ENCODE results near the gene KCNQ1.
"Not testable (repeated sequence)": the region's sequence is repeated elsewhere in the genome, so short reads cannot be mapped to it uniquely, and the experiment has no call there.

Gene KCNQ1

DNA sequence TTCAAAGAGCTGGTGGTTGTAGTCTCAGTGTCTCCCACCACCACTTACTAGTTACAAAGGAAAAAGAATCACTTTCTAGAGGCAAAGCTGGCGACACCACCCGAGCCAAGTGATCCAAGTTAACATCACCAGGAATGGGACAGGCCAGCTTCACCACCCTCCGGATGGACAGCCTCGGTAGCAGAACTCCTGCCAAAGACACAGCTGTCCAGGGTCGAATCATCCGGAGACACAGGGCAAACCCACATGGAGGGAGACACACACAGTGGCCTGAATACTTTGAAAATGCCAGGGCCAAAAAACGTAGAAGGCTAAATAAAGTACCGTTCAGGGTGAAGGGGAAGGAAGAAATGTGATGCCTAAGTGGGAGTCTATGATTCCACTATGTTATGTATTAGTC is 33.1 kb downstream of the KCNQ1 start:
- DNase-seq = no peak

DNA sequence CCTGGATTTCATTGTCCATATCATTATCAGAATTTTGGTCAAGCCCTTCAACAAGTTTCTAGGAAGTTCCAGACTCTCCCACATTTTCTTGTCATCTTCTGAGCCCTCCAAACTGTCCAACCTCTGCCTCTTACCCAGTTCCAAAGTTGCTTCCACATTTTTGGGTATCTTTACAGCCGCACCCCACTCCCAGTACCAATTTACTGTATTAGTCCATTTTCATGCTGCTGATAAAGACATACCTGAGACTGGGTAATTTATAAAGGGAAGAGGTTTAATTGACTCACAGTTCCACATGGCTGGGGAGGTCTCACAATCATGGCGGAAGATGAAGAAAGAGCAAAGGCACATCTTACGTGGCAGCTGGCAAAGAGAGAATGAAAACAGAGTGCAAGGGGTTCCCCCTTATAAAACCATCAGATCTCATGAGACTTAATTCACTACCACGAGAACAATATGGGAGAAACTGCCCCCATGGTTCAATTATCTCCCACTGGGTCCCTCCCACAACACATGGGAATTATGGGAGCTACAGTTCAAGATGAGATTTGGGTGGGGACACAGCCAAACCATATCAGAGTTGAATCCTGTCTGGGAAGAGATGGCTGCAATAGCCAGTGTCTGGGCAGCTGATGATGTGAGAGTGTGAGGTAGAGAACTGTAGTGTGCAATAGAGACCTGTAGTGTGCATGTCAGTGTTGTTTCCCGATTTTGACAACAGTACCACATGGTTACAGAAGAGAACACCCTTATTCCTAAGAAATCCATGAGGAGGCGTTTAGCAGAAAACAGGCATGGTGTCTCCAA is 35.5 kb downstream of the KCNQ1 start:
- DNase-seq = not testable (repeated sequence)

DNA sequence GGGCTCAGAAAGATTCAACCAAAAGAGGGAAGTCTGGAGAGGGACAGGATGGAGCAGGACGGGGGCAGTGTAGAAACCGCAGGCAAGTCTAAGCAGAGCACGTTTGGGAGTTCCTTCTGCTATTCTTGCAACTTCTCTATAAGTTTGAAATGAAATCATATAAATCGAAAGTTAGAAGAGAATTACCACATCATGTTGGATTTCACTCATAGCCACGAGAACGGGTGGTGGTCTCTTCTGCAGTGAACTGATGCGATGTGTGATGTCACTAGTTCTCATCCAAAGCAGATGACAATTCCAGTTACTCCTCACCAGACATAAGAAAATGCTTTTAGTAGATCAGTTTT is 36.0 kb downstream of the KCNQ1 start:
- DNase-seq = peak; percentile 50

- no peak for DNase-seq
Measured at GRCh38 chr11:2481253-2481652, 36.4 kb downstream of the KCNQ1 start.

- DNase-seq = no peak
Measured at GRCh38 chr11:2482204-2482603, 37.4 kb downstream of the KCNQ1 start.

DNA sequence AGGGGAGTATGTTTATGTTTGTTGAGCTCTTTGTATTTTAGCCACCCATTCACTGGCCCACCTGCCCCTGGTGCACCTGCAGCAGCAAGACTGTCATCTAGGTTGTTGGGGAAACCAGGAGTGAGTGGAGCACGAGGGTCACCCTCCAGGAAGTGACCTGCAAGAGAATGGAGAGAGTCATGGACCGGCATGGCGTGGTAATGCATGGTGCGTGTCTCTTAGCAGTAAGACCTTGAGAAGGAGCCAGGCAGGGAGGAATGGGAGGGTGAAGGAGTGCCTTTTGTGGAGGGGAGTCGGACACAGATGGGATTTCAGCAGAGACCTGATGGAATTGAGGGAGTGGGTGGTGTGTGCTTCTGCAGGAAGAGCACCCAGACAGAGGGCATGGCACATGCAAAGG is 37.9 kb downstream of the KCNQ1 start:
- no peak for DNase-seq

- no peak for DNase-seq
Measured at GRCh38 chr11:2483426-2483825, 38.6 kb downstream of the KCNQ1 start.

DNA sequence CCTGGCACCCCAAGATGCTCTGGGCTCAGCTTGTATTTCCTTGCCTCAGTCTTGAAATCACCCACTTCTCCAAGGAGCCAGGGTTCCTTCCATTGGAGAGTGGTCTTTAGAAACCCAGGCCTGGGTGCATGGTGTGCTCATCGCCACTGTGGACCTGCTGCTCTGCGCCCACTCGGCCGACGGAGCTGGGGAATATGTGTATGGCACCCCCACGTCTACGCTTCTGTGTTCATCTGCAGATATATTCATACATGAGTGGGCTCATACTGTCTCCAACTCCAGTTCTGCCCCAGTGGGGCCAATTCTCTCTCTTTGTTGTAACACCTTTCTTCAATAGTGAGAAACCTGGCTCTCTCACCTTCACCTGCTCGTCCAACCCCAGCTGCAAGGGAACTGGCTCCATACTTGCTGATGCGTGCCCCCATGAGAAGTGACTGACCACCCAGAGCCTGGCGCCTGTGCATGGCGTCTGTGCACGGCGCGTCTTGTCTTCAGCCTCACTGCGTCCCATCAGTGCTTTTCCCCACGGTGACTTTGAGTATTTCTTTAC is 39.8 kb downstream of the KCNQ1 start:
- DNase-seq = no peak

- no peak for DNase-seq
Measured at GRCh38 chr11:2488004-2488403, 43.2 kb downstream of the KCNQ1 start.

DNA sequence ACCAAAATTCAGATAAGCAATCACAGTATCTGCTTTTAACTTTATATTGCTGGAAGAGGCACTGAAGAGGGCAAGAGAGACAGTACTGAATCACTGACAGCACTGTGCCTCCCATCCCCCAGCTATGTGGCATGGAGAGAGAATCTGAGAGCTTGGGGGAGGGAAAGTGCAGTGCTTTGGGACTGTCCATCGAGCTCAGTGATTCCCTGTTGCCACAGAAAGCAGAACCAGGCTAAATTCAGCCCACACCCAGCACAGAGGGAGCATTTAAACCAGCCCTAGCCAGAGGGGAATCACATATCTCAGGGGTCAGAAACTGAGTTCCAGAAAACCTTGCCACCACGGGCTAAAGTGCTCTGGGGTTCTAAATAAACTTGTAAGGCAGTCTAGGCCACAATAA is 44.3 kb downstream of the KCNQ1 start:
- no peak for DNase-seq

DNA sequence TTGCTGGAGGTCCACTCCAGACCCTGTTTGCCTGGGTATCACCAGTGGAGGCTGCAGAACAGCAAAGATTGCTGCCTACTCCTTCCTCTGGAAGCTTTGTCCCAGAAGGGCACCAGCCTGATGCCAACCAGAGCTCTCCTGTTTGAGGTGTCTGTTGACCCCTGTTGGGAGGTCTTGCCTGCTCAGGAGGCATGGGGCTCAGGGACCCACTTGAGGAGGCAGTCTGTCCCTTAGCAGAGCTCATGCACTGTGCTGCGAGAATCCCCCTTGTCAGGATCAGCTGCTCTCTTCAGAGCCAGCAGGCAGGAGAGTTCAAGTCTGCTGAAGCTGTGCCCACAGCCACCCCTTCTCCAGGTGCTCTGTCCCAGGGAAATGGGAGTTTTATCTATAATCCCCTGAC is 53.1 kb downstream of the KCNQ1 start:
- peak; percentile 11 for DNase-seq

DNA sequence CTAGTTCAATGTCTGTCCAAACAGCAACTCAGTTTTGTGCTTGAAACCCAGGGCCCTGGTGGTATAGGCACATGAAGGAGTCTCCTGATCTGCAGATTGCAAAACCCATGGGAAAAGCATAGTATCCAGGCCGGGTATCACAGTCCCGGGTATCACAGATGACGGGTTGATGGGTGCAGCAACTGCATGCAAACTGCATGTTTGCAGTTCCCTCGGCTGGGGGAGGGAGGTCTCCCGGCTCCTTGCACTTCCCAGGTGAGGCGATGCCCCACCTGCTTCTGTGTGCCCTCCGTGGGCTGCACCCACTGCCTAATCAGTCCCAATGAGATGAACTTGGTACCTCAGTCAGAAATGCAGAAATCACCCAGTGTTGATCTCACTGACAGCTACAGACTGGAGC is 53.9 kb downstream of the KCNQ1 start:
- no peak for DNase-seq

- DNase-seq = peak; percentile 1
Measured at GRCh38 chr11:2507212-2507901, 62.5 kb downstream of the KCNQ1 start.

- peak; percentile 7 for DNase-seq
Measured at GRCh38 chr11:2507945-2508749, 63.3 kb downstream of the KCNQ1 start.

- peak; percentile 2 for DNase-seq
Measured at GRCh38 chr11:2508793-2509192, 64.0 kb downstream of the KCNQ1 start.

DNA sequence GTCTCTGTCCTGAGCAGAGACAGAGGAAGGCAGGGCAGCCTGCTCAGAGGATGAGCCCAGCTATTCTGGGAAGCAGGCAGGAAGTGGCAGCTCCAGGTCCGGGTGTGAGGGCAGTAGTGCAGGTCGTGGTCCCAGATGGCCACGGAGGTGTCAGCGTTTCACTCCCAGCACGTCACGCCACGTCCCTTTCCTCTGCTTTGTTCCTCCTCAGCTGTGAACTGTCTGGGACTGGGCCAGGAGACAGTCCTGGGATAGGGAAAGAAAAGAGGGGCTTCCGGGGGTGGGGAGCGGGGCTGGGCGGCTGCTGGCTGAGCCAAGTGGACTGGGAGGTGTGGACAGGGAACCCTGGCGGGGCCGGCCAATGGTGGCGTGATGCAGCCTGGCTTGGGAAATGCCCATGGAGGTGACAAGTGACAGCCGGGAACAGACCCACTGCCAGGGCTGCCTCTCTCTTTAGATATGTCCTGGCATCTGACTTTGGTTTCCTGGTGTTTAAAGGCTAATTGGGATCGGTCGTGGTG is 64.7 kb downstream of the KCNQ1 start:
- DNase-seq = peak; percentile 9

GRCh38 chr11:2510626-2511402 is 66.0 kb downstream of the KCNQ1 start:
- peak; percentile 13 for DNase-seq

DNA sequence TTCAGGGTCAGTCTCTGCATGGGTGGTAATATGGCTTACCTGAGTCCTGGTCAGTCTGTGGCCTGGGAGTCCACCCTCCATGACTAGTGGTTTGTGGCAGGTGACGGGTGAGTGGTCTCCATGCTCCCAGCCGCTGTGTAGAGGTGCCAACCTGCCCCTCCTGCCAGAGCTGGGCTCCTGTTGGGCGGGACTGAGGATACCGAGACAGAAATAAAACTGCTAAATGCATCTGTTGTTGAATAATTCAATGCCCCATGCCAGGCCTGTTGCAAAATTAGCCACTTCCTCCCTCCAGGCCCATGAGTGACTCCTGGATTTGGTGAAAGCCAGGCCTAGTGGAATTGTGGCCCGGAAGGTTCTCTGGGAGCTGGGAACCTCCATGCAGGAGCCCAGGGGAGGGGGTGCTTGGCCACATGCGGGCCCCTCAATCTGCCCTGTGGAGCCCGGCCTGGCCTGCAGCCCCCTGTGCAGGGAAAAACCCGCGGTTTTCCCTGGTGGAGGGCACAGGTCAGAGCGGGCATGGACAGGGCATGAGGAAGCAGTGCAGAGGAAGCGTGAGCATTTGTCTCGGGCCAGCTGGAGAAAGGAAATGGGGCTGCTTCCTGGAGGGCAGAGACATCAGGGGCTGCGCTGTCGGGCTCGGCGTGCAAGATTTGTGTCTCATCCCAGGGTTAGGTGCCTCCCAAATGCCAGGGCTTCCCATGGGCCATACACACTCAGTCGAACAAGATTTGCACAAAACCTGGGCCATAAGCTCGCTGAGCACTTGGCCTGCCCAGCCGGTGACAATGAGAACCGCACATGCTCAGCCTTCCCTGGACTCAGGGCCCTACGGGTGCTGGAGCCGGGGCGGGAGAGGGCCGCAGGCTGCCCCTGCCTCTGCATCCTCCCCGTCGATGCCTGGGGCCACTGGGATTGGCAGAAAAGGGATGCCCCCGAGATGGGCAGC is 66.9 kb downstream of the KCNQ1 start:
- peak; percentile 17 for DNase-seq

- DNase-seq = peak; percentile 10
Measured at GRCh38 chr11:2512431-2513407, 67.9 kb downstream of the KCNQ1 start.

- DNase-seq = peak; percentile 4
Measured at GRCh38 chr11:2513441-2513840, 68.6 kb downstream of the KCNQ1 start.
